IPS DF 4.7 (cell line): Measurements from ENCODE around the gene MANBA.
"Not testable (repeated sequence)": the region's sequence is repeated elsewhere in the genome, so short reads cannot be mapped to it uniquely, and the experiment has no call there.

ENCODE experiments used
- DNase-seq: peaks from one replicate; pipeline ENCODE4 v3.0.0-alpha.2; 2013; ENCODE audit warnings: low spot score; ENCODE audit errors: extremely low read depth

Gene MANBA

GRCh38 chr4:102725229-102725628 lies 35.5 kb downstream of the MANBA start:
- no peak for DNase-seq

- DNase-seq = no peak
Measured at GRCh38 chr4:102723511-102723910, 37.3 kb downstream of the MANBA start.

- DNase-seq = no peak
Measured at GRCh38 chr4:102722740-102723139, 38.0 kb downstream of the MANBA start.

GRCh38 chr4:102718833-102719575 lies 41.8 kb downstream of the MANBA start:
- not testable (repeated sequence) for DNase-seq

GRCh38 chr4:102717448-102718092 lies 43.2 kb downstream of the MANBA start:
- no peak for DNase-seq

GRCh38 chr4:102715057-102715456 lies 45.7 kb downstream of the MANBA start:
- DNase-seq = no peak

- not testable (repeated sequence) for DNase-seq
Measured at GRCh38 chr4:102713774-102714173, 47.0 kb downstream of the MANBA start.

GRCh38 chr4:102713096-102713495 lies 47.7 kb downstream of the MANBA start:
- no peak for DNase-seq

- DNase-seq = no peak
Measured at GRCh38 chr4:102710986-102711385, 49.8 kb downstream of the MANBA start.

GRCh38 chr4:102709060-102709459 lies 51.7 kb downstream of the MANBA start:
- DNase-seq = not testable (repeated sequence)

GRCh38 chr4:102707150-102707549 lies 53.6 kb downstream of the MANBA start:
- DNase-seq = no peak

- DNase-seq = no peak
Measured at GRCh38 chr4:102705391-102705935, 55.3 kb downstream of the MANBA start.

- no peak for DNase-seq
Measured at GRCh38 chr4:102696758-102697157, 64.0 kb downstream of the MANBA start.

- no peak for DNase-seq
Measured at GRCh38 chr4:102694791-102695190, 66.0 kb downstream of the MANBA start.

- no peak for DNase-seq
Measured at GRCh38 chr4:102693861-102694260, 66.9 kb downstream of the MANBA start.

GRCh38 chr4:102693262-102693850 lies 67.4 kb downstream of the MANBA start:
- no peak for DNase-seq

- DNase-seq = no peak
Measured at GRCh38 chr4:102692474-102692873, 68.3 kb downstream of the MANBA start.

- DNase-seq = no peak
Measured at GRCh38 chr4:102687982-102688433, 72.8 kb downstream of the MANBA start.

- DNase-seq = no peak
Measured at GRCh38 chr4:102687373-102687981, 73.3 kb downstream of the MANBA start.

- DNase-seq = no peak
Measured at GRCh38 chr4:102685768-102686167, 75.0 kb downstream of the MANBA start.

GRCh38 chr4:102684610-102685052 lies 76.1 kb downstream of the MANBA start:
- DNase-seq = no peak
